Central memory CD4-positive, alpha-beta T cell (primary cell): ENCODE measurements around the gene BBIP1.
"Not testable (repeated sequence)": the region's sequence is repeated elsewhere in the genome, so short reads cannot be mapped to it uniquely, and the experiment has no call there.

Experiments used
- DNase-seq: peaks from one replicate; pipeline ENCODE4 v3.0.0; 2022

The BBIP1 gene

GRCh38 chr10:110881905-110882304 is 37.1 kb downstream of the BBIP1 start:
- no peak for DNase-seq

DNA sequence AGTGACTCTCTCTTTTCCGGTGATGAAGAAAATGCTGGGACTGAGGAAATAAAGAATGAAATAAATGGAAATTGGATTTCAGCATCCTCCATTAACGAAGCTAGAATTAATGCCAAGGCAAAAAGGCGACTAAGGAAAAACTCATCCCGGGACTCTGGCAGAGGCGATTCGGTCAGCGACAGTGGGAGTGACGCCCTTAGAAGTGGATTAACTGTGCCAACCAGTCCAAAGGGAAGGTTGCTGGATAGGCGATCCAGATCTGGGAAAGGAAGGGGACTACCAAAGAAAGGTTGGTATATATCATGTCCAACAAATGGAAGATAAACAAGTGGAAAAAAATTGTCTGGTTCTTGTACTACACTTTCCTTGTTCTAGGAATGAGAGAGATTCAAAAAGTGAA is 37.7 kb downstream of the BBIP1 start:
- DNase-seq: no peak

GRCh38 chr10:110880012-110880411 is 39.0 kb downstream of the BBIP1 start:
- DNase-seq: no peak

DNA sequence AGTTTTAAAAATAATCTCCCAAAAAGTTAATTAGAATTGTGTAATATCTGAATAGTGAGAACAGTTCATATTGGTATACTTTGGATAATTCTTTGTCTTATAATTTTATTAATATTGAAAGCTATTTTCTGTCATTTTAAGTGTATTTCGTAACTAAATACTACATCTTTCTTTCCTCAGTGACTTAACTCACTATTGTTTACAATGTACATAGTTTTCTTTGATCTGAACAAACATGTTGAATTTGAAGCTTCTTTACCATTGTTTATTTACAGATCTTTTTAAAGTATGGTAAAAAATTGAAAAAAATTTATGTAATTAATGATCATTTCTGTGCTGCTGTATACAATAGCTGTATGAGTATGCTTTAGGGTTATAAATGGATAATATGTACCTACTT is 42.2 kb downstream of the BBIP1 start:
- no peak for DNase-seq

- no peak for DNase-seq
These were observed 43.0 kb downstream of the BBIP1 start for GRCh38 chr10:110876000-110876399.

DNA sequence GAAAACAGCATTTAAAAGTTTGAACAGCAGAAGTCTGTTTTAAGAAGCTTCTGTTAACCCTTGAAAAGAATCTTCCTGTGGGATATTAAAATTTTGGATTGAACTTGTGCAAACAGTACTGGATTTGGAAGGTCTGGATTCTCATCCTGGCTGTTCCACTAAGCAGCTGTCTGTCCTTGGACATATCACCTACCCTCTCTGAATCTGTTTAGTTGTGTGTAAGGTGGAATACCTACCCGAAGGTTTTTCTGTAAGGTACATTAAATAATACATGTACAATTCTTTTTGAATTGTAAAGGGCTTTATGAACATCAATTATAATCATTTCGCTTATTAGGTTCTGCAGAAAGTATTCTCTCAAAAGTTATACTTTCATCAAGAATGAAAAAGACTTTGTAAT is 45.0 kb downstream of the BBIP1 start:
- no peak for DNase-seq

DNA sequence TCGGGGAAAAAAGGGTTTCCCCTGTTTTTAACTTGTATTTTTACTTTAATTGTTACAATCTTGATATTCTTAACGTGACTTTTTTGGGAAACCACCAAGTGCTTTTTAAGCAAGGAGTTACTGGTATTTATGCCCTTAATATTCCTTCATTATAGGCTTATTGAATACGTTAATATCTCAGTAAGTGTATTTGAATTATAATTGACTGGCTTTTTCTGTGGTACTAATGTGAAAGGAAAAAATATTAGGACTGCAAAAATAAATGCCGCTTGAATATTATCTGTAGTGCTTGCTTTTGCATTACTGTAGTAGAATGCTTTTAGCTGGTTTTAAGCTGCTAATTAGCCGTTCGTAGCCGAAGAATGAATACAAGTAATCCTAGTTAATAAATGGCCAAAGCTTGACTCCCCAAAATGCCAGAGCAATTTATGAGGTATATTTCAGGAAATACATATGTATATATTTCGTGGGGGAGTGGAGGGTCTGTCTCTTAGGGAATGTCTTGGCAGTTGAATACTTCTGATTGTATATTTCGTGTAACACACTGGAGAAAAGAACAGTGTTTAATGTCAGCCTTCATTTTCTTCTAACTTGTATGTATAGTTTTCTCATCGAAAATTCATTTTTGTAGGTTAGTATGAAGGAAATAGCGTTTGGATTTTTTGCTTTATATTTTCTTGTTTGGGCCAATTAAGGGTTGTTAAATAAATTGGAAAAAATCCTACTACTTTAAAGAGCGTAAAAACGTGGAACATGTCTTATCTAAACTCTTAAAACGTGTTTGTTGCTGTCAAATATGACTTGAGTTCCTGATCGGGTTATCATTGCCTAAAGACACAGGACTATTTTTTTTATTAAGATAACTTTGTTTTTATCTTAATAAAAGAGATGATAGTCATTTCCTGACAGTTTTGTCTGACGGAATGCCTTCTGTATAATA is 45.7 kb downstream of the BBIP1 start:
- no peak for DNase-seq

- DNase-seq: peak; percentile 93
These were observed 46.6 kb downstream of the BBIP1 start for GRCh38 chr10:110872145-110872983.

DNA sequence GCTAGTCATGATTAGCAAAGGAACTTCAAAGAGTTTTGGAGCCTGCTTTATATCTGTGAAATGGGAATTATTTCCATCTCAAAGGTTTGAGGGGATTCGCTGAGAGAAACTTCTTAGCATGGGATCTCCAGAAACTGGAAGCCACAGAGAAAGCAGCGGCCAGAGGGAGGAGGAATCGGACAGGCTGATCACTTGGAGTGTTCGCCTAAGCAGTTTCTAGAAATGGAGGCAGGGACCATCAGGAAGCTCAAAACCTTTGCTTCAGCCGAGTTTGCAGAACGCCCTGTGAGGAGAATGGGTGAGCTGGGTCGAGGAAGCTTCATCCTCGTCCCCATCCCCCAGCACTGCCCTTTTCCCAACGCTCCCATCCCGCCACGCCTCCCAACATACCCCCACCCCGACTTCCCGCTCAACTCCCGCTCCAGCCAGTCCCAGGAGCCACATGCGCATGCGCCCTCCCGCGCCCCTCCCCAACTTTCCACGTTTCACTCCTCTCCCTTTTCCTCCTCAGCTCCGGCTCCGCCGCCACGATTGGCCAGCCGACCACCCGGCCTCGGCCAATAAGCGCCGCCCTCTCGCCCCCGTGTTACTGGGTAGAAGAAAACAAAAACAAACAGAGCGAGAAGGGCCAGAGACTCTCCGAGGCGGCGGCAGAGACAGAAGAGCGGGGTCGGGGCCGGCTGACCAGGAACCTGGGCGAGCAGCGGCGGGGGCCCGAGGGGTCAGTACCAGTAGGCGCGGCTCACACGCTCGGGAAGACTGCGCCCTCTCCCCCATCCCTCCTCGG is 47.5 kb downstream of the BBIP1 start, which contains the start of gene PDCD4:
Gene PDCD4, plus strand, starts transcription at position 631 of the 787 bp plus-strand sequence. CDS start 4,100 bp downstream, outside the sequence.
- DNase-seq: peak; percentile 93

DNA sequence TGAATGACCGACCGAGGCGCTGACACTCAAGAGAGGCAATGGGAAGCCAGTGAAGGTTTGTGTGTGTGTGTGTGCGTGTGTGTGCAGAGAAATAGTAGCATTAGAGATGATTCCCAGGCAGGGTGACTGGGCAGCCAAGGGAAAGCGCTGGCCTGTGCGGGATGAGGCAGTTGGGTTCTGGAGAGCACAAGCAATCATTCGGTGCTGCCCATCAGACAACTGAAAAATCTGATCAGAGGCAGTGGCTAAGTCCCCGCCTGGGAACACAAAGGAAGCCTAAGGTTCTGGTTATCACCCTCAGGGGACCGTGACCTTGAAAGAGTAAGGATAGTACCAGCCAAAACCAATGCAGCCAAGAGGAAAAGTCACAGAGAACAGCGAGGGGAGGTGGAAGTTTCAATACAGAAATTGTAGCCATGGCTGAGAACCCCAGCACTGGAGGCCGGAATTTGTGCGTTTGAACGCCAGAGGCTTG is 48.1 kb downstream of the BBIP1 start:
- no peak for DNase-seq

GRCh38 chr10:110868981-110869380 is 50.0 kb downstream of the BBIP1 start:
- peak; percentile 76 for DNase-seq

DNA sequence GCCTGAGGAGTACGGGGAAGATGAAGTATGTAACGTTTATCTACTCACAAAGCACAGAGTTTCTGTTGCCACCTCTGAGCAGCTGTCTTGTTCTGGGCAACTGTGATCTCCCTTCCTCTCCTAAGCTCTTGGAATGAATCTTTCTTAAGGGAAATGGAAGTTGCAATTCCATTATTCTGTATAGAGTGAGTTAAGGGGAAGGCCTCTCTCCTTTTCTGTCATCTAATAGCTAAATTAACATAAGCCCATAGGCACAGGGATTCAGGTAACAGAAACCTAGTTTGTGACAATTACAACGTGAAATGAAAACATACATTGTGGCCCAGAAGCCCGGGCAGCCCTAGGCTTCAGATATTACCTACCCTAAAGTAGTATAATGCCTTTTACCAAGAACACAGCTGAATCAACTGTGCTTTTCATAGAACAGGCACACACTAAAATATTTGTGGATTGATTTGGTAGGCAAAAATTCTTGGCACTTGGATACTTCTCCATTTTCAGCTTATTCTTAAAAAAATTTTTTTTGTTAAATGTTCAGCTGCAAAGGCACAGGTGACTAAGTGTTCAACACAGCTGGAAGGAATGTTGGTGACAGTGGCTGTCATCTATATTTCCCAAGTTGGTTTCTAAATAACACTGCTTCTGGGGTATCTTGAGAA is 51.0 kb downstream of the BBIP1 start:
- no peak for DNase-seq

DNA sequence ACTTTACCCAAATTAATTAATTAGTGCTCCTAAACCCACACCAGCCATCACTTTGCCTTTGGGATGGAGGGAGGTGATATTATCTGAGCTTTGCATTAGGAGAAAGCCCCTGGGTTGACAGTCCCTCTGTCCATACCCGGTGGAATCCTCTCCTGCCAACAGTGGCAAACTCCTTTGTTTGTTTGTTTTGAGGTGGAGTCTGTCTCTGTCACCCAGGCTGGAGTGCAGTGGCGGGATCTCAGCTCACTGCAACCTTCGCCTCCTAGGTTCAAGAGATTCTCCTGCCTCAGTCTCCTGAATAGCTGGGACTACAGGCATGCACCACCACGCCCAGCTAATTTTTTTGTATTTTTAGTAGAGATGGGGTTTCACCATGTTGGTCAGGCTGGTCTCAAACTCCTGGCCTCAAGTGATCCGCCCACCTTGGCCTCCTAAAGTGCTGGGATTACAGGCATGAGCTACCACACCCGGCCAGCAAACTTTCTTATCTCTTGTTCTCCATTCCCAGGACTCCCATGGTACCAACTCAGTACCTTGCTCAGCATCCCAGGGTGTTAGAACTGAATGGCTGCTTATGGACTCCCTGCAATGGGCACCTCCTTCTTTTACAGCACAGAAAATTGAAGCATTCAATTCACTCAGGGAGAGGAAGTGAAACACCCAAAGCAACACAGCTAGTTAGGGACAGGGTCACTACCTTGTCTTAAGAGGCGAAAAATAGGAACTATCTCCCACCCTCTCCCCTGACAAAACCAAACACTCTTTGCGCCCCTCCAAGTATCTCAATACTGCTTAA is 51.8 kb downstream of the BBIP1 start:
- DNase-seq: not testable (repeated sequence)

DNA sequence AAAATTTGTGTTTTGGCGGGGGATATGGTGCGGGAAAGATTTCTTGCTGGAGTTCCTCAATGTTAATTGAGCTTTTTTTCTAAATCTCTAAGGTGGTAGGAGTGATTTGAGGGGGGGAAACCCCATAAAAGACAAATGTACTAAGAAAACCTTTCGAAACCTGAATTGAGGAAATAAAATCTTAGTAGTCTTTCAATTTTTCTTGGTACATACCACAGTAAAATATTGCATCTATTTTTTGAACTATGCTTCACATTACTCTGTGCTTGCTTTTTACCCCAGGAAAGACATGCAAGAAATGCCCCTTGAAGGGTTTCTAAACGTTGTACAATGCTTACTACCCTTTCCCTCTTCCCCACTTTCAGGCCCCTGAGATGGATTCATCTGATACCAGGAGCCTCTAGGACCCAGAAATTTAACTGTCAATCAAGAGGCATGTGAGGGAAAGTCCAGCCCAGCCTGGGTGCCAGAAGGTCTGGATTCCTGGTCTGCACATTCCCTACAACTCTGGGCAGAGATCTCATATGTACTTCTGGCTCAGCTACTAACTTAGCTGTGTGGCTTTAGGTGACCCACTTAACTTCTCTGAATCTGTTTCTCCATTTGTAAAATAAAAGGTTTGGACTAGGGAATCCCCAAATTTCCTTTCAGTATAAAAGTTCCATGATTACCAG is 53.0 kb downstream of the BBIP1 start:
- no peak for DNase-seq

GRCh38 chr10:110865186-110865808 is 53.7 kb downstream of the BBIP1 start:
- DNase-seq: no peak

DNA sequence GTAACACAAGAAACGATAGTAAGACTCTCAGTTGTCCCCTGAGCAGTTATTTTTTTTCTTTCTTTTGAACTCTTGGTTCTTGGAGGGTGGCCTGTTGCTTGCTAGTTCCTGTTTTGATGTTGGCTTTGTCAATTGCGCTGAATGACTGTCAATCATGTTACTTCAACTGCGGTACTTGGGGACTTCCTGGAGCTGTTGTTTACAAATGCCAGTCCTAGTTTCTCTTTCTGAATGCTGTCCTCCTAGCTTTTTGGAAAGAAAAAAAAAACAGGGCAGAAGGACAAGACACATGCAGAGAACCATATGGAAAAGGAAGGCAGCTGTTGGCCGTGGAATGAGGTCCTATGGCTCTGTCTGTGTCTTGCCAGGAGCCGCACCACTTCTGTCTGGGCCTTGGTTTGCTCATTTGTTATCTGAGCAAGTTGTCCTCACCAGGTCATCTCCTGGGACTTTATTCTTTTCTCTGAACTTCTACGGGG is 54.3 kb downstream of the BBIP1 start:
- DNase-seq: peak; percentile 91

- DNase-seq: no peak
These were observed 55.0 kb downstream of the BBIP1 start for GRCh38 chr10:110863956-110864355.

DNA sequence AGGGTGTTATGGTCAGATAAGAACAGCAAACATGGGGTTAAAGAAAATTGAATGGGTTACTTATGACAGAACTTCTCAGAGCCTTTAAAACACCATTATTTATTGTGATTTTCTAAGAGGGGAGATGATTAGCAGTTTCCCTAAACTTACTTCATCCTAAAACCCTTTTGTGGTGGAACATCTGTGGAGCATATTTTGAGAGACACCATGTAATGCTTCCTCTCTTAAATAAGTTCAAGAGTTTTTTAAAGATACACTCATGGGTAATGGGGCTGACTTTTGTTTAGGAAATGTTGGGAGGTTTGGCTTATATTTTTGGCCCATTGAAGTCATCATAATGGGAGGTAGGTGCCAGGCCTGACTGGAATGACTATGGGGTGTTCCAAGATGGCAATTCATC is 55.6 kb downstream of the BBIP1 start:
- DNase-seq: no peak

DNA sequence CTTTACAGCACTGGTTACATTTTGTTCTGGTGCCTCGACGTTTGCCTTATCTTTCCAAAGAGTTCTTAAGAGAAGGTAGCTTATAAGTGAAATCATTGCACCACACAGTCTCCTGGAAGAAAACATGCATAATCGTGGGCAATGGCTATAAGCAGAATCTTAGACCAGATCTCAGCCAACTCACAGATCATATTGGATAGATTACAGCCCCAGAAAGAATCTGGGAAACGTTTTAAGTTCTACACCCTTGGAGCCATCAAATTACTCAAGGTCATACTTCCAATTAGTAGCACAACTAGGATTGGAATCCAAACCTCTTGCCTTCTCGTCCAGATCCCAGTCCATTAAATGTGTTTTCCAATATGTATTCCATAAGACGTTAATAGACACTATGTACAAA is 56.0 kb downstream of the BBIP1 start:
- DNase-seq: no peak
